Measurements from ENCODE around the gene NELFA.

Gene NELFA

DNA sequence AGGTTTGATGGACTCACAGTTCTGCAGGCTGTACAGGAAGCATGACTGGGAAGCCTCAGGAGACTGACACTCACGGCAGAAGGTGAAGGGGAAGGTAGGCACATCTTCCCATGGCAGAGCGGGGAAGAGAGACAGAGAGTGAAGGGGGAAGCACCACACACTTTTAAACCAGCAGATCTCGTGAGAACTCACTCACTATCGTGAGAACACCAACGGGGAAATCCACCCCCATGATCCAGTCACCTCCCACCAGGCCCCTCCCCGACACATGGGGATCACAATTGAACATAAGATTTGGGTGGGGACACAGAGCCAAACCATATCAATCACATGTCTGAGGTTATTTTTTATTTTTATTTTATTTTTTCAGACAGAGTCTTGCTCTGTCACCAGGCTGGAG, 45.4 kb upstream of the NELFA start:
- no peaks in the 10 kb centered on the region for H3K36me3 ChIP-seq (ENCODE audit: control insufficient read depth in 2 of 2, insufficient read depth in 1 of 2, low read length in 2 of 2)
- POLR2A ChIA-PET, result no interaction called here
- H3K4me3 ChIP-seq (ENCODE audit: low read depth, low read length), result no peak overlapping the region
- no peak for TF ChIP-seq YY2 (tag by site-specific recombination; IDR thresholded peaks at IDR 0.05)
- no peak for TF ChIP-seq ZNF350 (tag by site-specific recombination; IDR thresholded peaks at IDR 0.05)
- no peak for TF ChIP-seq GFI1B (tag by site-specific recombination; IDR thresholded peaks at IDR 0.05)
- TF ChIP-seq SCRT1 (tag by site-specific recombination; IDR thresholded peaks at IDR 0.05; ENCODE audit: borderline replicate concordance), result no peak
- TF ChIP-seq ZNF366 (tag by site-specific recombination; conservative IDR thresholded peaks at IDR 0.05), result no peak
- TF ChIP-seq ZBTB20 (tag by site-specific recombination; IDR thresholded peaks at IDR 0.05), result no peak
- no peak for TF ChIP-seq ZNF792 (tag by site-specific recombination; IDR thresholded peaks at IDR 0.05)
- TF ChIP-seq, protein P1, sequence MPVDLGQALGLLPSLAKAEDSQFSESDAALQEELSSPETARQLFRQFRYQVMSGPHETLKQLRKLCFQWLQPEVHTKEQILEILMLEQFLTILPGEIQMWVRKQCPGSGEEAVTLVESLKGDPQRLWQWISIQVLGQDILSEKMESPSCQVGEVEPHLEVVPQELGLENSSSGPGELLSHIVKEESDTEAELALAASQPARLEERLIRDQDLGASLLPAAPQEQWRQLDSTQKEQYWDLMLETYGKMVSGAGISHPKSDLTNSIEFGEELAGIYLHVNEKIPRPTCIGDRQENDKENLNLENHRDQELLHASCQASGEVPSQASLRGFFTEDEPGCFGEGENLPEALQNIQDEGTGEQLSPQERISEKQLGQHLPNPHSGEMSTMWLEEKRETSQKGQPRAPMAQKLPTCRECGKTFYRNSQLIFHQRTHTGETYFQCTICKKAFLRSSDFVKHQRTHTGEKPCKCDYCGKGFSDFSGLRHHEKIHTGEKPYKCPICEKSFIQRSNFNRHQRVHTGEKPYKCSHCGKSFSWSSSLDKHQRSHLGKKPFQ (tag by site-specific recombination; IDR thresholded peaks at IDR 0.05), result no peak
- TF ChIP-seq ZNF341 (tag by site-specific recombination; IDR thresholded peaks at IDR 0.05; ENCODE audit: low read depth), result no peak
- TF ChIP-seq ZNF169 (tag by site-specific recombination; IDR thresholded peaks at IDR 0.05), result no peak
- no peak for TF ChIP-seq ZNF621 (tag by site-specific recombination; IDR thresholded peaks at IDR 0.05)
- TF ChIP-seq, protein P2, sequence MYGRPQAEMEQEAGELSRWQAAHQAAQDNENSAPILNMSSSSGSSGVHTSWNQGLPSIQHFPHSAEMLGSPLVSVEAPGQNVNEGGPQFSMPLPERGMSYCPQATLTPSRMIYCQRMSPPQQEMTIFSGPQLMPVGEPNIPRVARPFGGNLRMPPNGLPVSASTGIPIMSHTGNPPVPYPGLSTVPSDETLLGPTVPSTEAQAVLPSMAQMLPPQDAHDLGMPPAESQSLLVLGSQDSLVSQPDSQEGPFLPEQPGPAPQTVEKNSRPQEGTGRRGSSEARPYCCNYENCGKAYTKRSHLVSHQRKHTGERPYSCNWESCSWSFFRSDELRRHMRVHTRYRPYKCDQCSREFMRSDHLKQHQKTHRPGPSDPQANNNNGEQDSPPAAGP (tag by site-specific recombination; IDR thresholded peaks at IDR 0.05), result no peak
- H3K27ac ChIP-seq (ENCODE audit: extremely low read depth, low read depth, low read length), result no peak overlapping the region
- CTCF ChIA-PET, result no interaction called here
- H3K9me3 ChIP-seq (ENCODE audit: control insufficient read depth, insufficient read depth, low read depth, low read length), result no peaks in the 10 kb centered on the region
- no peaks in the 10 kb centered on the region for H3K4me1 ChIP-seq (ENCODE audit: control insufficient read depth, insufficient read depth, low read length)

DNA sequence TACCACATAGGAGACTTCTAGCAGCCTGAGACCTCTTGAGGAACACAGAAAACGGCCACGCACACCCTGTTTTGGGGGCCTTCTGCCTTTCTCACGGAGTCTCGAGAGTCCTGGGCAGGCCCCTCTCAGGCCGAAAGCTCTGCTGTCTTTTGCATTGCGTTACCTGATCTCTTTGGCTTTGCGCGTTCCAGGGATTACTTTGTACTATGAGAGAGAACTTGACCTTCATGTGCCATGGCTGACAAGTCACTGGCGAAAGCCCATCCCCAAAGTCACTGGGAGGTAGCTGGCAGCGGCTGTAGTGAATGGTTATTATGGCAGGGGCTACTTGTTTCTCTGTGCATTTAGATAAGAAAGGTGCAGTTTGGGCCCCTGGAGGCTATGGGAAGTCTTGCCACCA, 42.3 kb upstream of the NELFA start:
- Histone ChIP-seq H3K9me3 (ENCODE audit: control insufficient read depth, insufficient read depth, low read depth, low read length) (no peaks in the 10 kb centered on the region), H3K27ac (ENCODE audit: extremely low read depth, low read depth, low read length) (no peak overlapping the region), H3K36me3 (ENCODE audit: control insufficient read depth in 2 of 2, insufficient read depth in 1 of 2, low read length in 2 of 2) (no peaks in the 10 kb centered on the region), H3K4me1 (ENCODE audit: control insufficient read depth, insufficient read depth, low read length) (no peaks in the 10 kb centered on the region), H3K4me3 (ENCODE audit: low read depth, low read length) (no peak overlapping the region)
- ChIA-PET POLR2A (no interaction called here), CTCF (interaction anchor here (0.6 kb wide), 2 partner anchors 54 to 81 kb away, joined by 3 read pairs; no protein-coding TSS in a partner anchor)
- TF ChIP-seq, protein P3, sequence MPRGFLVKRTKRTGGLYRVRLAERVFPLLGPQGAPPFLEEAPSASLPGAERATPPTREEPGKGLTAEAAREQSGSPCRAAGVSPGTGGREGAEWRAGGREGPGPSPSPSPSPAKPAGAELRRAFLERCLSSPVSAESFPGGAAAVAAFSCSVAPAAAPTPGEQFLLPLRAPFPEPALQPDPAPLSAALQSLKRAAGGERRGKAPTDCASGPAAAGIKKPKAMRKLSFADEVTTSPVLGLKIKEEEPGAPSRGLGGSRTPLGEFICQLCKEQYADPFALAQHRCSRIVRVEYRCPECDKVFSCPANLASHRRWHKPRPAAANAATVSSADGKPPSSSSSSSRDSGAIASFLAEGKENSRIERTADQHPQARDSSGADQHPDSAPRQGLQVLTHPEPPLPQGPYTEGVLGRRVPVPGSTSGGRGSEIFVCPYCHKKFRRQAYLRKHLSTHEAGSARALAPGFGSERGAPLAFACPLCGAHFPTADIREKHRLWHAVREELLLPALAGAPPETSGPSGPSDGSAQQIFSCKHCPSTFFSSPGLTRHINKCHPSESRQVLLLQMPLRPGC (tag by site-specific recombination; IDR thresholded peaks at IDR 0.05), result no peak
- TF ChIP-seq SP3 (tag by site-specific recombination; IDR thresholded peaks at IDR 0.05) (no peak), KLF10 (tag by site-specific recombination; IDR thresholded peaks at IDR 0.05) (no peak), HOXD13 (CRISPR knock-in tag; IDR thresholded peaks at IDR 0.05; ENCODE audit: borderline replicate concordance) (no peak), KLF8 (tag by site-specific recombination; IDR thresholded peaks at IDR 0.05) (no peak), YY1 (tag by site-specific recombination; IDR thresholded peaks at IDR 0.05) (no peak), ZNF223 (tag by site-specific recombination; IDR thresholded peaks at IDR 0.05) (no peak), MYNN (tag by site-specific recombination; IDR thresholded peaks at IDR 0.05; ENCODE audit: borderline replicate concordance) (no peak), ZNF146 (tag by site-specific recombination; IDR thresholded peaks at IDR 0.05) (no peak), ZIC2 (tag by site-specific recombination; IDR thresholded peaks at IDR 0.05) (no peak), SALL2 (tag by site-specific recombination; IDR thresholded peaks at IDR 0.05; ENCODE audit: borderline replicate concordance) (no peak), ZFP3 (tag by site-specific recombination; IDR thresholded peaks at IDR 0.05; ENCODE audit: low read depth) (no peak), ZNF416 (tag by site-specific recombination; IDR thresholded peaks at IDR 0.05) (no peak), ZNF510 (tag by site-specific recombination; IDR thresholded peaks at IDR 0.05; ENCODE audit: insufficient replicate concordance) (no peak), ZNF621 (tag by site-specific recombination; IDR thresholded peaks at IDR 0.05) (no peak), ZNF623 (tag by site-specific recombination; IDR thresholded peaks at IDR 0.05) (no peak), ZNF521 (tag by site-specific recombination; IDR thresholded peaks at IDR 0.05) (no peak)
- TF ChIP-seq, protein P4, sequence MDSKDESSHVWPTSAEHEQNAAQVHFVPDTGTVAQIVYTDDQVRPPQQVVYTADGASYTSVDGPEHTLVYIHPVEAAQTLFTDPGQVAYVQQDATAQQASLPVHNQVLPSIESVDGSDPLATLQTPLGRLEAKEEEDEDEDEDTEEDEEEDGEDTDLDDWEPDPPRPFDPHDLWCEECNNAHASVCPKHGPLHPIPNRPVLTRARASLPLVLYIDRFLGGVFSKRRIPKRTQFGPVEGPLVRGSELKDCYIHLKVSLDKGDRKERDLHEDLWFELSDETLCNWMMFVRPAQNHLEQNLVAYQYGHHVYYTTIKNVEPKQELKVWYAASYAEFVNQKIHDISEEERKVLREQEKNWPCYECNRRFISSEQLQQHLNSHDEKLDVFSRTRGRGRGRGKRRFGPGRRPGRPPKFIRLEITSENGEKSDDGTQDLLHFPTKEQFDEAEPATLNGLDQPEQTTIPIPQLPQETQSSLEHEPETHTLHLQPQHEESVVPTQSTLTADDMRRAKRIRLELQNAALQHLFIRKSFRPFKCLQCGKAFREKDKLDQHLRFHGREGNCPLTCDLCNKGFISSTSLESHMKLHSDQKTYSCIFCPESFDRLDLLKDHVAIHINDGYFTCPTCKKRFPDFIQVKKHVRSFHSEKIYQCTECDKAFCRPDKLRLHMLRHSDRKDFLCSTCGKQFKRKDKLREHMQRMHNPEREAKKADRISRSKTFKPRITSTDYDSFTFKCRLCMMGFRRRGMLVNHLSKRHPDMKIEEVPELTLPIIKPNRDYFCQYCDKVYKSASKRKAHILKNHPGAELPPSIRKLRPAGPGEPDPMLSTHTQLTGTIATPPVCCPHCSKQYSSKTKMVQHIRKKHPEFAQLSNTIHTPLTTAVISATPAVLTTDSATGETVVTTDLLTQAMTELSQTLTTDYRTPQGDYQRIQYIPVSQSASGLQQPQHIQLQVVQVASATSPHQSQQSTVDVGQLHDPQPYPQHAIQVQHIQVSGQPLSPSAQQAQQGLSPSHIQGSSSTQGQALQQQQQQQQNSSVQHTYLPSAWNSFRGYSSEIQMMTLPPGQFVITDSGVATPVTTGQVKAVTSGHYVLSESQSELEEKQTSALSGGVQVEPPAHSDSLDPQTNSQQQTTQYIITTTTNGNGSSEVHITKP (tag by site-specific recombination; IDR thresholded peaks at IDR 0.05), result no peak

Measured in HEK293 (cell line).